H9 (cell line): ENCODE results near the gene FH. TPM values are rescaled to one million over a fixed set of nuclear protein-coding genes. Genes with fewer than 3 reads are reported as not detected.

Source experiments
- DNase-seq: peaks from one replicate; pipeline ENCODE4 v3.0.0-alpha.2; 2017
- H2AFZ ChIP-seq: one replicate; pipeline ENCODE4 v1.6.1; 2013; ENCODE audit warnings: mild to moderate bottlenecking, low read length, control low read depth, moderate library complexity
- H2AK5ac ChIP-seq: 2 replicates; pipeline ENCODE4 v1.6.1; 2013; ENCODE audit warnings: low read length, control low read depth, mixed read lengths; ENCODE audit not compliant: insufficient read length
- H2BK120ac ChIP-seq: one replicate; pipeline ENCODE4 v1.6.1; 2013; ENCODE audit warnings: low read depth, mild to moderate bottlenecking, low read length, control low read depth, inconsistent platforms; ENCODE audit not compliant: poor library complexity, severe bottlenecking
- H2BK12ac ChIP-seq: 2 replicates; pipeline ENCODE4 v1.6.1; 2013; ENCODE audit warnings: low read length, control low read depth, mixed read lengths, low read depth; ENCODE audit not compliant: insufficient read length
- H2BK15ac ChIP-seq: 2 replicates; pipeline ENCODE4 v1.6.1; 2013; ENCODE audit warnings: low read depth, low read length, control low read depth
- H2BK20ac ChIP-seq: one replicate; pipeline ENCODE4 v1.6.1; 2013; ENCODE audit warnings: low read depth, mild to moderate bottlenecking, low read length, control low read depth, inconsistent platforms; ENCODE audit not compliant: poor library complexity, severe bottlenecking
- H2BK5ac ChIP-seq: 2 replicates; pipeline ENCODE4 v1.6.1; 2013; ENCODE audit warnings: low read length, control low read depth, mixed read lengths; ENCODE audit not compliant: insufficient read length
- H3K14ac ChIP-seq: 2 replicates; pipeline ENCODE4 v1.6.1; 2013; ENCODE audit warnings: low read length, control low read depth; ENCODE audit not compliant: insufficient read depth
- H3K18ac ChIP-seq: 2 replicates; pipeline ENCODE4 v1.6.1; 2013; ENCODE audit warnings: low read depth, mild to moderate bottlenecking, mixed read lengths, low read length, control low read depth; ENCODE audit not compliant: insufficient read length
- H3K23ac ChIP-seq: 2 replicates; pipeline ENCODE4 v1.6.1; 2013; ENCODE audit warnings: low read length, control low read depth, mixed read lengths, low read depth; ENCODE audit not compliant: insufficient read length
- H3K23me2 ChIP-seq: 2 replicates; pipeline ENCODE4 v1.6.1; 2013; ENCODE audit warnings: low read depth, mild to moderate bottlenecking, mixed read lengths, low read length, control low read depth; ENCODE audit not compliant: insufficient read length, poor library complexity, severe bottlenecking
- H3K27ac ChIP-seq: 2 replicates; pipeline ENCODE4 v1.5.1; 2013; ENCODE audit warnings: low read length, control low read depth, mixed read lengths, low read depth; ENCODE audit not compliant: insufficient read length
- H3K27me3 ChIP-seq: 2 replicates; pipeline ENCODE4 v1.6.1; 2013; ENCODE audit warnings: low read length, control low read depth, inconsistent platforms; ENCODE audit not compliant: insufficient read depth
- H3K4ac ChIP-seq: 2 replicates; pipeline ENCODE4 v1.6.1; 2013; ENCODE audit warnings: low read depth, mild to moderate bottlenecking, control low read depth, inconsistent platforms, low read length, moderate library complexity
- H3K4me1 ChIP-seq: 2 replicates; pipeline ENCODE4 v1.6.1; 2013; ENCODE audit warnings: low read length, control low read depth, inconsistent platforms; ENCODE audit not compliant: insufficient read depth
- H3K4me2 ChIP-seq: 2 replicates; pipeline ENCODE4 v1.6.1; 2013; ENCODE audit warnings: low read length, control low read depth, mixed read lengths; ENCODE audit not compliant: insufficient read length, insufficient read depth
- H3K56ac ChIP-seq: 2 replicates; pipeline ENCODE4 v1.6.1; 2013; ENCODE audit warnings: low read depth, mild to moderate bottlenecking, mixed read lengths, low read length, control low read depth; ENCODE audit not compliant: insufficient read length
- H3K79me1 ChIP-seq: 2 replicates; pipeline ENCODE4 v1.6.1; 2013; ENCODE audit warnings: low read depth, mild to moderate bottlenecking, moderate library complexity, low read length, control low read depth, inconsistent platforms; ENCODE audit not compliant: insufficient read depth, poor library complexity, severe bottlenecking
- H3K79me2 ChIP-seq: 2 replicates; pipeline ENCODE4 v1.6.1; 2013; ENCODE audit warnings: low read length, control low read depth, inconsistent platforms; ENCODE audit not compliant: insufficient read depth
- H3K9ac ChIP-seq: 2 replicates; pipeline ENCODE4 v1.6.1; 2013; ENCODE audit warnings: low read length, control low read depth, mixed read lengths; ENCODE audit not compliant: insufficient read length; ENCODE audit errors: extremely low read depth
- H3K9me3 ChIP-seq: one replicate; pipeline ENCODE4 v1.6.1; 2013; ENCODE audit warnings: low read depth, low read length, inconsistent platforms; ENCODE audit not compliant: control insufficient read depth
- H3T11ph ChIP-seq: one replicate; pipeline ENCODE4 v1.6.1; 2013; ENCODE audit warnings: mild to moderate bottlenecking, low read length, control low read depth, inconsistent platforms
- H4K20me1 ChIP-seq: one replicate; pipeline ENCODE4 v1.6.1; 2013; ENCODE audit not compliant: control insufficient read depth, insufficient read length, insufficient read depth
- H4K5ac ChIP-seq: 2 replicates; pipeline ENCODE4 v1.6.1; 2013; ENCODE audit warnings: low read depth, mild to moderate bottlenecking, mixed read lengths, low read length, control low read depth; ENCODE audit not compliant: insufficient read length
- H4K8ac ChIP-seq: replicated peaks from 2 replicates; pipeline ENCODE4 v1.6.1; 2013; ENCODE audit warnings: low read length, control low read depth, mixed read lengths, low read depth; ENCODE audit not compliant: insufficient read length
- H4K91ac ChIP-seq: 2 replicates; pipeline ENCODE4 v1.6.1; 2013; ENCODE audit warnings: low read depth, mild to moderate bottlenecking, moderate library complexity, mixed read lengths, low read length, control low read depth; ENCODE audit not compliant: insufficient read length
- H3K27ac Mint-ChIP-seq, 3 experiments: 2 replicates in 2 of 3; 3 replicates in 1 of 3; pipeline ENCODE4 v1.8.0; 2020 to 2021; ENCODE audit warnings: mixed read lengths in 3 of 3, mild to moderate bottlenecking in 1 of 3, moderate library complexity in 1 of 3
- H3K27me3 Mint-ChIP-seq: 2 replicates; pipeline ENCODE4 v1.8.0; 2021; ENCODE audit warnings: low read depth, mild to moderate bottlenecking, moderate library complexity, mixed read lengths
- H3K36me3 Mint-ChIP-seq, 3 experiments: 2 replicates in 2 of 3; 3 replicates in 1 of 3; pipeline ENCODE4 v1.8.0; 2020 to 2021; ENCODE audit warnings: low read depth in 3 of 3, mixed read lengths in 3 of 3; ENCODE audit not compliant: insufficient read depth in 1 of 3
- H3K4me1 Mint-ChIP-seq, 2 experiments: 2 replicates each; pipeline ENCODE4 v1.8.0; 2020; ENCODE audit warnings: mixed read lengths in 2 of 2
- H3K4me3 Mint-ChIP-seq, 2 experiments: 2 replicates in 1 of 2; 3 replicates in 1 of 2; pipeline ENCODE4 v1.8.0; 2020 to 2021; ENCODE audit warnings: mild to moderate bottlenecking in 2 of 2, mixed read lengths in 2 of 2, moderate library complexity in 1 of 2
- H3K9me3 Mint-ChIP-seq, 2 experiments: 2 replicates in 1 of 2; 3 replicates in 1 of 2; pipeline ENCODE4 v1.8.0; 2020; ENCODE audit warnings: mild to moderate bottlenecking in 2 of 2, mixed read lengths in 2 of 2, moderate library complexity in 1 of 2
- WGBS: extraction: QIAGEN DNeasy Blood & Tissue Kit; methylation state at CpG from one replicate; pipeline ENCODE4 v1.1.7; 2013; ENCODE audit warnings: missing lambda C conversion rate, low lambda C conversion rate, mixed read lengths; ENCODE audit not compliant: insufficient read length; ENCODE audit errors: extremely low coverage; 5-methylcytosine and 5-hydroxymethylcytosine counted together
- total RNA-seq: library from RNA; stranded (reverse); gene quantifications from 2 replicates; pipeline ENCODE4 v1.2.1, GENCODE V29; 2021
- TF ChIP-seq, protein P1 (sequence below): fragments of 200-600 bp; sonication (generic); conservative IDR thresholded peaks from 3 replicates; pipeline ENCODE4 v1.8.0; 2021; ENCODE audit warnings: antibody characterized with exemption, mild to moderate bottlenecking

Gene FH
- total RNA-seq, 1 experiment from 2014 or later = 83.9 TPM

- Histone ChIP-seq H4K8ac (no peak overlapping the region), H3K23me2 (no peaks in the 10 kb centered on the region), H2BK12ac (no peak overlapping the region), H3K23ac (no peak overlapping the region), H3K9ac (no peak overlapping the region), H3K27me3 (no peaks in the 10 kb centered on the region), H3T11ph (no peak overlapping the region), H3K27ac (no peak overlapping the region), H3K56ac (no peak overlapping the region), H2BK15ac (no peak overlapping the region), H4K5ac (no peak overlapping the region), H3K79me2 (no peaks in the 10 kb centered on the region), H2BK5ac (no peak overlapping the region), H4K20me1 (no peaks in the 10 kb centered on the region), H3K79me1 (no peaks in the 10 kb centered on the region), H3K4me1 (no peaks in the 10 kb centered on the region), H4K91ac (no peak overlapping the region), H2AK5ac (no peak overlapping the region), H3K4ac (no peak overlapping the region), H3K14ac (no peak overlapping the region), H2BK20ac (no peak overlapping the region), H2AFZ (no peak overlapping the region), H3K4me2 (no peak overlapping the region), H2BK120ac (no peak overlapping the region), H3K9me3 (no peaks in the 10 kb centered on the region), H3K18ac (no peak overlapping the region)
- Mint-ChIP-seq H3K36me3 (no peaks in the 10 kb centered on the region), H3K27me3 (peaks cover 4% of the 10 kb centered on the region), H3K27ac (no peak overlapping the region), H3K4me1 (no peaks in the 10 kb centered on the region), H3K4me3 (no peak overlapping the region), H3K9me3 (no peaks in the 10 kb centered on the region; a peak in 1 of 5 replicates)
- TF ChIP-seq, protein P1, sequence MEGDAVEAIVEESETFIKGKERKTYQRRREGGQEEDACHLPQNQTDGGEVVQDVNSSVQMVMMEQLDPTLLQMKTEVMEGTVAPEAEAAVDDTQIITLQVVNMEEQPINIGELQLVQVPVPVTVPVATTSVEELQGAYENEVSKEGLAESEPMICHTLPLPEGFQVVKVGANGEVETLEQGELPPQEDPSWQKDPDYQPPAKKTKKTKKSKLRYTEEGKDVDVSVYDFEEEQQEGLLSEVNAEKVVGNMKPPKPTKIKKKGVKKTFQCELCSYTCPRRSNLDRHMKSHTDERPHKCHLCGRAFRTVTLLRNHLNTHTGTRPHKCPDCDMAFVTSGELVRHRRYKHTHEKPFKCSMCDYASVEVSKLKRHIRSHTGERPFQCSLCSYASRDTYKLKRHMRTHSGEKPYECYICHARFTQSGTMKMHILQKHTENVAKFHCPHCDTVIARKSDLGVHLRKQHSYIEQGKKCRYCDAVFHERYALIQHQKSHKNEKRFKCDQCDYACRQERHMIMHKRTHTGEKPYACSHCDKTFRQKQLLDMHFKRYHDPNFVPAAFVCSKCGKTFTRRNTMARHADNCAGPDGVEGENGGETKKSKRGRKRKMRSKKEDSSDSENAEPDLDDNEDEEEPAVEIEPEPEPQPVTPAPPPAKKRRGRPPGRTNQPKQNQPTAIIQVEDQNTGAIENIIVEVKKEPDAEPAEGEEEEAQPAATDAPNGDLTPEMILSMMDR = no peak
- DNase-seq = no peak
- no CpG with 5 or more reads among the region's 2 CpGs for WGBS
Observed at GRCh38 chr1:241548008-241548407, 28.5 kb upstream of the FH start.
